A549 (cell line): ENCODE results near the gene NNT.

ENCODE experiments used
- CTCF ChIP-seq: fragments of >200 bp; sonication (Bioruptor Twin); formaldehyde crosslinking; IDR thresholded peaks from 3 replicates; pipeline ENCODE4 v1.5.1; 2016
- JUNB ChIP-seq: fragments of >200 bp; sonication (Bioruptor Twin); formaldehyde crosslinking; IDR thresholded peaks from 2 replicates; pipeline ENCODE4 v1.6.1; 2016
- POLR2A ChIP-seq: IDR thresholded peaks from 2 replicates; pipeline ENCODE4 v1.6.1; 2012; ENCODE audit warnings: mild to moderate bottlenecking, low read length

- TF ChIP-seq CTCF (no peak), POLR2A (no peak), JUNB (no peak)
These were observed 36.6 kb downstream of the NNT start for GRCh38 chr5:43639566-43639965.
